Uterus (tissue), 4 donors: ENCODE results near the gene TCEANC. TPM values are rescaled to one million over a fixed set of nuclear protein-coding genes. Genes with fewer than 3 reads are reported as not detected.

Experiments used
- DNase-seq, 2 donors: peaks; one replicate each; pipeline ENCODE4 v3.0.0-alpha.2; 2019 to 2020
- H3K27ac ChIP-seq, 2 donors: fragments of 200-600 bp; sonication (generic); 1 replicate in 1 of 2; 2 replicates in 1 of 2; pipeline ENCODE4 v1.5.1; 2016 to 2018
- H3K27me3 ChIP-seq, 2 donors: fragments of 200-600 bp; sonication (generic); one replicate each; pipeline ENCODE4 v1.5.1; 2018 to 2019; ENCODE audit warnings: control low read depth in 1 of 2
- H3K36me3 ChIP-seq, 2 donors: fragments of 200-600 bp; sonication (generic); one replicate each; pipeline ENCODE4 v1.5.1; 2019; ENCODE audit warnings: control low read depth in 1 of 2
- H3K4me1 ChIP-seq, 2 donors: fragments of 200-600 bp; sonication (generic); one replicate each; pipeline ENCODE4 v1.5.1; 2018 to 2019; ENCODE audit warnings: control low read depth in 1 of 2
- H3K4me3 ChIP-seq, 2 donors: fragments of 200-600 bp; sonication (generic); 1 replicate in 1 of 2; 2 replicates in 1 of 2; pipeline ENCODE4 v1.5.1; 2018 to 2019; ENCODE audit warnings: mild to moderate bottlenecking in 1 of 2
- H3K9me3 ChIP-seq, 2 donors: fragments of 200-600 bp; sonication (generic); one replicate each; pipeline ENCODE4 v1.5.1; 2019; ENCODE audit warnings: control low read depth in 1 of 2
- POLR2A ChIP-seq, 2 donors: fragments of 450-650 bp; IDR thresholded peaks; one replicate each; pipeline ENCODE4 v1.6.1; 2016; ENCODE audit warnings: antibody characterized with exemption in 2 of 2, mild to moderate bottlenecking in 1 of 2, moderate library complexity in 1 of 2
- intact Hi-C: fragments of 100-400 bp; cut with DNase I; formaldehyde crosslinking; loops from one replicate; pipeline ENCODE4 v1.15.1; 2023; ENCODE audit warnings: low total_unique reads
- total RNA-seq, 4 donors: library from RNA; depleted of rRNA in 3 of 4; stranded (reverse); fragments of >200 nt in 3 of 4; gene quantifications; one replicate each; pipeline versions ENCODE4 v1.1.0 to v1.2.4, GENCODE V29; 2014 to 2023
- TF ChIP-seq, protein P1 (sequence below), 4 experiments: fragments of 200-600 bp in 2 of 4; fragments of 450-650 bp in 2 of 4; sonication (generic) in 2 of 4; IDR thresholded peaks; one replicate each; pipeline ENCODE4 v1.5.1; 2016 to 2019; ENCODE audit warnings: antibody characterized with exemption in 4 of 4, mild to moderate bottlenecking in 2 of 4, moderate library complexity in 1 of 4
- donor health status: DM: yes; HTN: yes; CAD: no.

The TCEANC gene
- total RNA-seq, 4 donors from 2014 or later = 1.5 to 9.2 (median 5.7) TPM

DNA sequence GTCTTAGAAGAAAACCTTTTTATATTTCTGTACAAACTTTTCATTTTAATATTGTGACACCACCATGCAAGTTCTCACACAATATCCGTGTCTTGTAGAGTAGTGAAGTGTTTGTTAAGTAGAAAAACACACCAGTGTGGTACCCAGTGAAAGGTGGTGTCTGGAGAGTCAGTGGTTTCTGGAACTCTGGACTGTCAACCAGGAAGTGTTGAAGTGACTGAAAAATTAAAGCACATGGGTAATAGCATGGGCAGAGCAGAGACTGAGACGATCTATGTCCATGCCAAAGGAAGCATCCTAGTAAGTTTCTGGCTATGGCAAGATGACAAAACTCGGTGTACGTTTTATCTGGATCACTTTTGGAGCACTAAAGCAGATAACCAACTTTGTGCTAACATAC lies 58.2 kb downstream of the TCEANC start:
- Histone ChIP-seq H3K36me3 (no peaks in the 10 kb centered on the region), H3K4me3 (no peak overlapping the region), H3K9me3 (no peaks in the 10 kb centered on the region), H3K4me1 (no peaks in the 10 kb centered on the region), H3K27ac (no peak overlapping the region), H3K27me3 (no peaks in the 10 kb centered on the region)
- intact Hi-C loops = no loop called here
- TF ChIP-seq, protein P1, sequence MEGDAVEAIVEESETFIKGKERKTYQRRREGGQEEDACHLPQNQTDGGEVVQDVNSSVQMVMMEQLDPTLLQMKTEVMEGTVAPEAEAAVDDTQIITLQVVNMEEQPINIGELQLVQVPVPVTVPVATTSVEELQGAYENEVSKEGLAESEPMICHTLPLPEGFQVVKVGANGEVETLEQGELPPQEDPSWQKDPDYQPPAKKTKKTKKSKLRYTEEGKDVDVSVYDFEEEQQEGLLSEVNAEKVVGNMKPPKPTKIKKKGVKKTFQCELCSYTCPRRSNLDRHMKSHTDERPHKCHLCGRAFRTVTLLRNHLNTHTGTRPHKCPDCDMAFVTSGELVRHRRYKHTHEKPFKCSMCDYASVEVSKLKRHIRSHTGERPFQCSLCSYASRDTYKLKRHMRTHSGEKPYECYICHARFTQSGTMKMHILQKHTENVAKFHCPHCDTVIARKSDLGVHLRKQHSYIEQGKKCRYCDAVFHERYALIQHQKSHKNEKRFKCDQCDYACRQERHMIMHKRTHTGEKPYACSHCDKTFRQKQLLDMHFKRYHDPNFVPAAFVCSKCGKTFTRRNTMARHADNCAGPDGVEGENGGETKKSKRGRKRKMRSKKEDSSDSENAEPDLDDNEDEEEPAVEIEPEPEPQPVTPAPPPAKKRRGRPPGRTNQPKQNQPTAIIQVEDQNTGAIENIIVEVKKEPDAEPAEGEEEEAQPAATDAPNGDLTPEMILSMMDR (IDR thresholded peaks at IDR 0.05) = no peak
- no peak for TF ChIP-seq POLR2A (IDR thresholded peaks at IDR 0.05)
- DNase-seq = no peak

Other genes with a start within 250 kb of the TCEANC start
- gene EGFL6, start 83.5 kb upstream of the TCEANC start, total RNA-seq = 10 to 100 TPM in 1 of 4 donors, under 1 TPM in 1, not detected in 2; 0.18 to 15.7 TPM
- gene RAB9A, start 36.0 kb downstream of the TCEANC start, total RNA-seq = 10 to 100 TPM; 27.2 to 40.2 (median 28.2) TPM
- gene TRAPPC2, start 81.5 kb downstream of the TCEANC start, total RNA-seq = 10 to 100 TPM in 3 of 4 donors, 1 to 10 TPM in 1; 5.6 to 48.0 (median 22.8) TPM
- 100 to 1,000 TPM in 1 of 4 donors, 10 to 100 TPM in 3; 24.1 to 172 (median 49.7) TPM for gene OFD1, start 81.6 kb downstream of the TCEANC start, total RNA-seq
- gene GPM6B, start 164.0 kb downstream of the TCEANC start, total RNA-seq = 10 to 100 TPM in 1 of 4 donors, 1 to 10 TPM in 2, under 1 TPM in 1; 0.59 to 44.1 (median 4.3) TPM